Kidney glomerular epithelial cell (primary cell): ENCODE results near the gene ZNF814.
A peak's percentile ranks its signal among the peaks of the same experiment; 100 is the strongest.
"Not testable (repeated sequence)": the region's sequence is repeated elsewhere in the genome, so short reads cannot be mapped to it uniquely, and the experiment has no call there.

Experiments used
- DNase-seq: peaks from one replicate; lab custom pipeline; 2025; lab: John Stamatoyannopoulos, UW

ZNF814 gene

GRCh38 chr19:57862351-57862750, 26.5 kb downstream of the ZNF814 start:
- not testable (repeated sequence) for DNase-seq

GRCh38 chr19:57854117-57854516, 34.7 kb downstream of the ZNF814 start:
- not testable (repeated sequence) for DNase-seq

- DNase-seq: not testable (repeated sequence)
Observed at GRCh38 chr19:57851812-57852603, 36.8 kb downstream of the ZNF814 start.

- DNase-seq: peak; percentile 83
Observed at GRCh38 chr19:57850553-57851017, 38.3 kb downstream of the ZNF814 start.

GRCh38 chr19:57849666-57850473, 39.0 kb downstream of the ZNF814 start, which contains the start of gene ZNF587:
ZNF587 (plus strand) TSS chr19:57849859; CDS start chr19:57850039, 180 bp downstream.
- DNase-seq: peak; percentile 80

GRCh38 chr19:57849162-57849665, 39.6 kb downstream of the ZNF814 start:
- not testable (repeated sequence) for DNase-seq

- not testable (repeated sequence) for DNase-seq
Observed at GRCh38 chr19:57847164-57847563, 41.7 kb downstream of the ZNF814 start.

GRCh38 chr19:57841122-57841763, 47.6 kb downstream of the ZNF814 start:
- no peak for DNase-seq

- not testable (repeated sequence) for DNase-seq
Observed at GRCh38 chr19:57838622-57839191, 50.1 kb downstream of the ZNF814 start.

GRCh38 chr19:57836991-57837390, 51.8 kb downstream of the ZNF814 start:
- not testable (repeated sequence) for DNase-seq

GRCh38 chr19:57830071-57830602, 58.7 kb downstream of the ZNF814 start, which contains the start of gene ZNF587B:
ZNF587B (plus strand) TSS chr19:57830299; CDS start chr19:57830529, 230 bp downstream.
- DNase-seq: peak; percentile 37

- no peak for DNase-seq
Observed at GRCh38 chr19:57829316-57829715, 59.5 kb downstream of the ZNF814 start.

GRCh38 chr19:57825511-57825910, 63.3 kb downstream of the ZNF814 start:
- no peak for DNase-seq

GRCh38 chr19:57823608-57824007, 65.2 kb downstream of the ZNF814 start:
- DNase-seq: not testable (repeated sequence)

GRCh38 chr19:57823155-57823554, 65.7 kb downstream of the ZNF814 start:
- not testable (repeated sequence) for DNase-seq

GRCh38 chr19:57821501-57821900, 67.3 kb downstream of the ZNF814 start:
- not testable (repeated sequence) for DNase-seq

GRCh38 chr19:57821095-57821494, 67.7 kb downstream of the ZNF814 start:
- not testable (repeated sequence) for DNase-seq

- no peak for DNase-seq
Observed at GRCh38 chr19:57820599-57820998, 68.2 kb downstream of the ZNF814 start.

GRCh38 chr19:57819475-57820148, 69.2 kb downstream of the ZNF814 start:
- peak; percentile 90 for DNase-seq

GRCh38 chr19:57818378-57818777, 70.5 kb downstream of the ZNF814 start:
- DNase-seq: no peak

- no peak for DNase-seq
Observed at GRCh38 chr19:57817976-57818375, 70.9 kb downstream of the ZNF814 start.
